H1 (cell line): Measurements from ENCODE around the gene CSRP3.

ENCODE experiments used
- CEBPB ChIP-seq: IDR thresholded peaks from 2 replicates; pipeline ENCODE4 v1.6.1; 2012; ENCODE audit warnings: low read depth, low read length
- CHD2 ChIP-seq: IDR thresholded peaks from 2 replicates; pipeline ENCODE4 v1.6.1; 2012; ENCODE audit warnings: low read length, improper control_type of control experiment
- CTCF ChIP-seq, 3 experiments: IDR thresholded peaks; 1 replicate in 2 of 3; 2 replicates in 1 of 3; pipeline versions ENCODE4 v1.5.1 to v1.6.1; 2011; ENCODE audit warnings: low read length in 3 of 3, mild to moderate bottlenecking in 3 of 3, inconsistent platforms in 2 of 3, low read depth in 1 of 3, moderate library complexity in 1 of 3; ENCODE audit not compliant: insufficient read depth in 1 of 3; ENCODE audit errors: control extremely low read depth in 1 of 3
- JUN ChIP-seq: IDR thresholded peaks from 2 replicates; pipeline ENCODE4 v1.6.1; 2011; ENCODE audit warnings: low read depth, mild to moderate bottlenecking, improper control_type of control experiment, low read length
- POLR2A ChIP-seq, 2 experiments: IDR thresholded peaks; 1 replicate in 1 of 2; 2 replicates in 1 of 2; pipeline ENCODE4 v1.6.1; 2011; ENCODE audit warnings: low read depth in 2 of 2, low read length in 2 of 2, mild to moderate bottlenecking in 2 of 2; ENCODE audit errors: control extremely low read depth in 1 of 2
- RXRA ChIP-seq: IDR thresholded peaks from 2 replicates; pipeline ENCODE4 v1.6.1; 2011; ENCODE audit warnings: low read depth, mild to moderate bottlenecking, low read length, moderate library complexity; ENCODE audit not compliant: insufficient read depth
- SP2 ChIP-seq: IDR thresholded peaks from 2 replicates; pipeline ENCODE4 v1.6.1; 2012; ENCODE audit warnings: mild to moderate bottlenecking, low read length, inconsistent platforms
- ZNF274 ChIP-seq: IDR thresholded peaks from 2 replicates; pipeline ENCODE4 v1.7.0; 2012; ENCODE audit warnings: low read length, borderline replicate concordance; ENCODE audit errors: extremely low read depth
- TF ChIP-seq, protein P1 (sequence below): IDR thresholded peaks from 2 replicates; pipeline ENCODE4 v1.6.1; 2012; ENCODE audit warnings: inconsistent platforms

DNA sequence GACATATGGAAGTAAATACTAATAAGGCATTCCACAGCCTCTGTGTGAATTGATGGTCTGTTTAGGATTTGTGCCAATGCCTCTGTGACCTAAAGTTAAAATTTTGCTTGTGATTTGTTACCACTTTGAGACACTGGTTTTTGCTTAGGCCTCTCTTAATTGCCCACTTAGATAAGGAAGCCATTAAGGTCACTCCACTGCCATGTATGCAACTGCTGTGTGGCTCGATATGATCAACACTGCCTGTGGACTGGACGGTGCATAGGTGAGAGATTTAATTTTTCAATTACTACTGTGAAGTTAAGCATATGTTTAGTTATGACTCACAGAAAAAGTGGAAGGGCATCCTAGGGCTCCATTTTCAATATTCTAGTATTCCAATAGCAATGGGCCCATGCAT is 36.9 kb downstream of the CSRP3 start:
- TF ChIP-seq CTCF (IDR thresholded peaks at IDR 0.05; ENCODE audit: control extremely low read depth in 1 of 3, insufficient read depth in 1 of 3, low read depth in 1 of 3, low read length in 3 of 3): no peak
- TF ChIP-seq, protein P1, sequence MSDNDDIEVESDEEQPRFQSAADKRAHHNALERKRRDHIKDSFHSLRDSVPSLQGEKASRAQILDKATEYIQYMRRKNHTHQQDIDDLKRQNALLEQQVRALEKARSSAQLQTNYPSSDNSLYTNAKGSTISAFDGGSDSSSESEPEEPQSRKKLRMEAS: no peak
- TF ChIP-seq CHD2: no peak
- TF ChIP-seq JUN: no peak
- TF ChIP-seq SP2: no peak
- no peak for TF ChIP-seq RXRA
- TF ChIP-seq ZNF274: no peak
- no peak for TF ChIP-seq POLR2A (IDR thresholded peaks at IDR 0.05; ENCODE audit: control extremely low read depth in 1 of 2, low read depth in 2 of 2, low read length in 2 of 2)
- TF ChIP-seq CEBPB: no peak
